ENCODE measurements around the gene KLHL15.

DNA sequence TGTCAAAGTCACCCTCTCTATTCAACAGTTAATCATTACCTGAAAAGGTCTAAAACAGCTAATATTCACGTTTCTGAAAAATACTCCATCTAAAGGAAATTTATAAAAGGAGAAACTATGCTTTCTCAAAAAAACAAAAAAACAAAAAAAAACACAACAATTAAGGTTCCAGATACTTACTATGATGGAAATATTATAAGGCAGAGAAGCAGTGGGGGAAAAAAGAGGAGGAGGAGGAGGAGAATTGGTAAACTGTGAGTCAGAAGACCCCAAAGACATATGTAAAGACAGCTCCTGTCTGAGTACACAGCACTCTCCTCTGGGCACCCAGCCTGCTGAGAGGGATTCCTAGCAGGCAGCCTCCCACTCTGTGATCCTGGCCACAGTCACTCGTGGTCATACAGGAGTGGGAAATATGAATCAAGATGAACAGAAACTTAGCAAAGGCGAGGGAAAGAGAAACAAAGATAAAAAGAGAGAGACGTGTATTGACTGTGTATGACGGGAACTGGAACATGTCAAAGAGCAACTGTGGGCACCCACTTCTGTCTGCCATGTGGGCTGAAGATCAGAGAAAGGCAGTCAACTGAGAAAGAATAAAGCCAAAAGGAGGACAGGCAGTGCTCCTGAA, 12.5 kb downstream of the KLHL15 start:
- TF ChIP-seq CTCF (IDR thresholded peaks at IDR 0.05; ENCODE audit: borderline replicate concordance, extremely low read depth, low read length, poor library complexity, severe bottlenecking) (no peak), EZH2 (IDR thresholded peaks at IDR 0.05; ENCODE audit: borderline replicate concordance, low read depth, low read length, severe bottlenecking) (no peak)

Data from DND-41 (cell line).